ENCODE data around the gene XYLT1.

DNA sequence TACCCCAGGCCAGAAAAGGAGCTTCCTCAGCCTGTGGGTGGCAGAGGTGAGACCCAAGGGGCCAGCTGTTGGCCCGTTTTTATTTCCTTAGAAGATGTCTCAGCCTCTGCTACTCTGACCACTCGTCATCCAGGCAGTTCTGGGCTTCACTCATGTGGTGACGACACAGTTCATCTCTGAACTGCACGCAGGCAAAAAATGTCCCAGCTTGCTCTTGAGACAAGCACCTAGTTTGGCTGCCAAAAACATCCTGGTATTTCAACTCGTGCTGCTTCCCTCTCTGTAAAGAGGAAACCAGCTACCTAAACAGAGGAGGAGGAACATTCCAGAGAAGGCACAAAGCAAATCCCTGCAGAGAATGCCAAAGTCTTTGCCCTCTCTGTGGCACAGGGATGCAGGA, 125.7 kb downstream of the XYLT1 start:
- TF ChIP-seq POLR2AphosphoS5 (IDR thresholded peaks at IDR 0.05; ENCODE audit: borderline replicate concordance, low read depth, low read length) (no peak), EZH2 (IDR thresholded peaks at IDR 0.05) (no peak)

Data from SK-N-MC (cell line).